Stimulated activated CD8-positive, alpha-beta memory T cell treated with anti-CD3 and anti-CD28 coated beads, Interleukin-15, amount 100 ng/mL, for 48 hours (primary cell): ENCODE measurements around the gene MYBPC1.
A peak's percentile ranks its signal among the peaks of the same experiment; 100 is the strongest.
"Not testable (repeated sequence)": the region's sequence is repeated elsewhere in the genome, so short reads cannot be mapped to it uniquely, and the experiment has no call there.

Source experiments
- DNase-seq, 2 donors: peaks; one replicate each; pipeline ENCODE4 v3.0.0-alpha.2; 2020; ENCODE audit warnings: low read depth in 2 of 2

Gene MYBPC1

DNA sequence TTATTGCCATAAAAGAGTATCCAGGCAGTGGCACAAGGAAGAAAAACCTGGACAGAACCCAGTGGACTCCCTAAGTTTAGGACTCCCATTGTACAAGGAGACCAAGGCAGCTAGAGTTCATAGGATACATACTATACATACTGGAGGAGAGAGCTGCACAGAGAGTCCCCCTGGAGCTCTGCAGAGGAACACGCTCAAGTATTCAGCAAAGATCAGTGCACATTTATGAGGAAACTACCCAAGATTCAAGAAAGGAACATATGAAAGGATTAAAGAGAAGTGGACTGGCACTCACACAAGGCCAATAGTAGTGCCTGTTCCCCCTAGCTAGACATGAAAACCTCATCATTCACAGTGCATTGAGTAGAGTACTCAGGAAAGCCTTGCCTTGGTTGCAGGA is 59.7 kb downstream of the MYBPC1 start:
- no peak for DNase-seq

DNA sequence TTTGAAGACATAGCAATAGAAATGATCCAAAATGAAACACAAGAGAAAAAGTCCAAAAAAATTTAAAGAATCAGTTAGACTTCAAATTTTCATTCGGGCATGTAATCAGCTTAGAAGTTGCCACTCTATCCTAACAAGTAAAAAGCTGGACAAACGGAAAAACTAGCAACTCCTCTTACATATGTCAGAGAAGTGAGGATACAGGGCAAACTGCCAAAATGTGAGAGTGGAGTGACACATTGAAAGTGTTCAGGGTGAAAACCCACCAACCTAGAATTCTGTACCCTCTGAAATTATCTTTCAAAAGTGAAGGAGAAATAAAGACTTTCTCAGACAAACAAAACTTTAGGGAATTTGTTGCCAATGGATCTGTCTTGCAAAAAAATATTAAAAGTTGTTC is 60.6 kb downstream of the MYBPC1 start:
- no peak for DNase-seq

DNA sequence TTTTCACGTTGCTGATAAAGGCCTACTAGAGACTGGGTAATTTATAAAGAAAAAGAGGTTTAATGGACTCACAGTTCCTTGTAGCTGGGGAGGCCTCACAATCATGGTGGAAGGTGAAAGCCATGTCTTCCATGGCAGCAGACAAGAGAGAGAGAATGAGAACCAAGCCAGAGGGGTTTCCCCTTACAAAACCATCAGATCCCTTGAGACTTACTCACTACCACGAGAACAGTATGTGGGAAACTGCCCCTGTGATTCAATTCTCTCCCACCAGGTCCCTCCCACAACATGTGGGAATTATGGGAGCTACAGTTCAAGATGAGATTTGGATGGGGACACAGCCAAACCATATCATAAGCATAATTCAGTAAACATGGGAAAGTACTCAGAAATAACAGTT is 65.9 kb downstream of the MYBPC1 start:
- not testable (repeated sequence) for DNase-seq

DNA sequence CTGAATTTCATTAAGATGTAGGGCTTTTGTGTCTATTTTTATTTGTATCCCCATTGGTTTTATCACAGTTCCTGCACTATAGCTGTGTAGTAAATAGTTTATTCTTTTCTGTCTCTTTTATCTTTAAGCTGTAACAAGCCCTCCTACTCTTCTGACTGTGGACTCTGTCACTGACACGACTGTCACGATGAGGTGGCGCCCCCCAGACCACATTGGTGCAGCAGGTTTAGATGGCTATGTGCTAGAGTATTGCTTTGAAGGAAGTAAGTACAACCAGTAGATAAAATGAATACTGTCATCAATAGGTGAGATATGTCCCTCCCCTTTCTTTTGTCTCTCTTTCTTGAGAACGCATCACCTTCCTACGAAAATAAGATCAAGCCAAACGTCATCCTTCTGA is 68.5 kb downstream of the MYBPC1 start:
- no peak for DNase-seq

DNA sequence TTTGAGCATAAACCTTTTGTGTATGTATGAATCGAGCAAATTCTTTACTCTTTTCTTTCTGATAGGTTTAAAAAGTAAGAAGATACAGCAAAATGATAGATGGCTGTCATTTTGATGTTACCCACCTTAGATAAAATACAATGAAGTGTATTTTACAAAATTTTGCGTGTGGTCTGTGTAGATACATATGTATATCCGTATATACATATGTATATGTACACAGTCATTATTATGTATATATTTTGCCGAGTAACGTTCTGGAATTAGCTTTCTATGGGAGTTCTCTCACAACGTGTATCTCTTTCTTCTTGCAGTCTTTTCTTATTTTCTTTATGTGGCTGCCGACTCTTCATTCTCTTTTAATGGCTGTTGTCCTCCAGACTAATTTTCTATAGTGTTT is 70.2 kb downstream of the MYBPC1 start:
- no peak for DNase-seq

DNA sequence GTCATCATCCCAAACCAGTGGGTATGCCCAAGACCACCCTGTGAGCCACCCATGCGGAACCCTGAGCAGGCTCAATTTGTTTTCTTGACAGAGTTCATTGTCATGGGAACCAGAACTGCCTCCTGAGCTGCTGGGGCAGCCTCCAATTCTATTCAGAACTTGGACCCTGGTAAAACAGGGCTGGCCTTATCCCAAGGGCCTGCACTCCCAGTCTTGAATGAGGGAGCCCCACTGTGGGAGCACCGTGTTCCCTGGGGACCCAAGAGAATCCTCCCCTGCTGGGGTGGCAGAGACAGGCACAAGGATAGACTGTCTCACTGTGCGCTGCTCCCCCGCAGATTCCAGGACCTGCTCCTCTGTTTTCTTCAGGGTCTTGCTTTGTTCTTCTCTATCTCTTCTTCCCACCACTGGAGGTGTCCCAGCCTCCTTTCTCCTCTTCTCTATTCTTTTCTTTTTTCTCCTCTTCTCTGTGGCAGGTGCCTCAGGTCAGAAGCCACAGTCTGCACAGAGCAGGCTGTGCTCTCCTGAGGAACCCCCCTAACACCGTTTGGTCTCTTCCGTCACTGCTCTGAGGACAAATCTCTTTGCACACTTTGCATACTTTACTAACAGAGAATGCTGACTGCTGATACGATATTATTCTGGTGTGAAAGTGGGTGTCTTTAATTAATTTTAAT is 71.4 kb downstream of the MYBPC1 start:
- no peak for DNase-seq

DNA sequence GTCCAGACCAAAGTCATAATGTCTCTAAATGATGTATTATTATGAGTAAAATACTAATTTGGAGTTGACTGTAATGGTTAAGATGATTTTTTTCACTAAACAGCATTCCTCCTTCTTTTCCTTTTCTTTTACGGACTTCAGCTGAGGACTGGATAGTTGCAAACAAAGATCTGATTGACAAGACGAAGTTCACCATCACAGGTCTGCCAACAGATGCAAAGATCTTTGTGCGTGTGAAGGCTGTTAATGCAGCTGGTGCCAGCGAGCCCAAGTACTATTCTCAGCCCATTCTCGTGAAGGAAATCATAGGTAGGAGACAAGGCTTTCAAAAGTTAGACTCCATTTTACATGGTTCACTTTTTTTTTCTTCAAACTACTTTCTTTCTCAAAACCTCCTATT is 72.8 kb downstream of the MYBPC1 start:
- DNase-seq = no peak

DNA sequence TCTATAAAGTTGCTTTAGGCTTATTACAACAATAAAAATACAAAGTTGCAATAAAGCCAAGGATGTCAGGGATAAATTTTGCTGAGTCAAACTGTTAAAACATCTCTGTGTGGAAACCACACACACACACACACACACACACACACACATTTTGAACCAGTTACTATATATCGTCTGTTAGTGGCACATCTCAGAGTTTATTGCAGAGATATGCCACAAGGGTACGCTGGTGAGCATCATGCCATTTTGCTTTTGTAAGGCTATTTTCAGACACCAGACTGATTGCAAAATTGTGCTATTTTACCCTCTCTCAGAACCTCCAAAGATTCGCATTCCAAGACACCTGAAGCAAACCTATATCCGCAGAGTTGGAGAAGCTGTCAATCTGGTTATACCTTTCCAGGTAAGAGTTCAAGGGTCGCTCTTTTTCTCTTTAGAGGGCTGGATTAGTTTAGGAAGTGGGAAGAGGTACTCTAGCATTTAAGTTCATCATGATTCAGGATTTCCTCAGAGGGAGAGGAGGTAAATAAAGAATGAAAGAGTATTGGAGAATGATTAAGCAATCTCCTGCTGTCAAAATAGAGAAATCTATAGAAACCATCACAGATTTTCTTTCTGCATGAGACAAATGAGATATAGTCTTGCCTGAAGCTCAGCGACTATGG is 75.4 kb downstream of the MYBPC1 start:
- no peak for DNase-seq

DNA sequence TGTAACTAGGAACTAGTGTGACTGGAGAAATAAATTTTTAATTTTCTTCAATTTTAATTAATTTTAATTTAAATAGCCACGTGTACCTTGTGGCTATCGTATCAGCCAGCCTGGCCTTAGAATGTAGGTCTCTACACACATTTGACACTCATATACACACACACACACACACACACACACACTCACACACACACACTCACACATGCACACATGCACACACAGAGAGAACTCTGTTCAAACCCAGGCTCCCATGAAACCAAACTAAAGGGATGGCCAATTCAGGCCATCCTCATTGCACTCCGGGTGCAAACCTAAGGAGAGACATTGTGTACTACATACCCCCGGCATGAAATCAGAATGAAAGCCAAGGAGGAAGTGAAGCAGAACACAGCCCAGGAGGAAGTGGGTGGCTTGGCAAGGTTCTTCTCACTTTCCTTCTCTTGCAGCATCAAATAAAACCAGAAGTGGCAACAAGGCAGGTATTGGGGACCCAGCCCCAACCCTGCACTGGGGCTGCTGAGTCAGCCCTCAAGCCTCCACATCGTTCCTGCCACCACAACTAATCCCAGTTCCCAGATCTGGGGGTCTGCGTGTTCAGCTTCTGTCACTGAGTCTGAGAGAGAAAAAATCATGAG is 76.5 kb downstream of the MYBPC1 start:
- DNase-seq = peak in 1 of 2 donors; percentile 3

DNA sequence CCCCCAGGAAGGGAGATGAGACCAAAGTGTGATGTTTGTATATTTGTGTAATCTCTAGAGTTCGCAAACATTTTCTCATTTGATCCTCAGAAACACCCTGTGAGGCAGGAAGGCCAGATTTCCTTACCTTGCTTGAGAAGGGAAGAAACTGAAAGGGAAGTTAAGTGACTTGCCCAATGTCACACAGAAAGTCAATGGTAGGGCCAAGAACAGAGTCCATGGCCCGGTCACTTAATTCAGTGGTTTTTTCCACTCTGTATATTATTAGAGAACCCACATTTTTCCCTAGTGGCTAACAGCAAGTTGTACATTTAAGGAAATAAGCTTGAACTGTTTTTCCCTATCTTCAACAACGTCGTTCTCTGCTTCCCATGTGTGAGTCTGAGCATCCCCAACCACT is 77.1 kb downstream of the MYBPC1 start:
- DNase-seq = no peak

DNA sequence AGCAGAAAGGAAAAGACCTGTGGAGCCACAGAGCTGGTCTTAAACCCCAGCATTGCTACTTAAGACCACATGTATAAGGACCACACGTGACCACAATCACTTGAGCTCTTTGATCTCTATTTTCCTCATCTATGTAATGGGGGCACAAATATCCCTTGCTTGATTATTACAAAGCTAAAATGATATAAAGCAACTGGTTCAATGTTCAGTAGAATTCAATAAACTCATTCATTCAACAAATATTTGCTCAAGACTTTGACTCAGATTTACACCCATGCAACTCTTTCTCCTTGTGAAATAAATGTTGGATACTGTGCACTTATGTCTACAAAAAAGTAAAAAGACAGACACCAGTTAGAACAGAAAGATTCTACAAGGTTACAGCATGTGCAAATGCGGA is 80.8 kb downstream of the MYBPC1 start:
- DNase-seq = no peak

DNA sequence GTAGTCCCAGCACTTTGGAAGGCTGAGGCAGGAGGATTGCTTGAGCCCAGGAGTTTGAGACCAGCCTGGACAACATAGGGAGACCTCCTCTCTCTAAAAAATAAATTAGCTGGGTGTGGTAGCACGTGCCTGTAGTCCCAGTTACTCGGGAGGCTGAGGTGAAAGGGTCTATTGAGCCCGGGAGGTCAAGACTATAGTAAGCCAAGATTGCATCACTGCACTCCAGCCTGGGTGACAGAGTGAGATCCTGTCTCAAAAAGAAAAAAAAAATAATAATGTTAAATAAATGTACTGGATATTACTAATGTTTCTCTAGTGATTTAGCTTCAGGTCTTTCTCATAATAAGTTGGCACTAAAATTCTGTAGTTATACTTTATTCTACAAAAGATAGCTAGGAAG is 81.7 kb downstream of the MYBPC1 start:
- not testable (repeated sequence) for DNase-seq

DNA sequence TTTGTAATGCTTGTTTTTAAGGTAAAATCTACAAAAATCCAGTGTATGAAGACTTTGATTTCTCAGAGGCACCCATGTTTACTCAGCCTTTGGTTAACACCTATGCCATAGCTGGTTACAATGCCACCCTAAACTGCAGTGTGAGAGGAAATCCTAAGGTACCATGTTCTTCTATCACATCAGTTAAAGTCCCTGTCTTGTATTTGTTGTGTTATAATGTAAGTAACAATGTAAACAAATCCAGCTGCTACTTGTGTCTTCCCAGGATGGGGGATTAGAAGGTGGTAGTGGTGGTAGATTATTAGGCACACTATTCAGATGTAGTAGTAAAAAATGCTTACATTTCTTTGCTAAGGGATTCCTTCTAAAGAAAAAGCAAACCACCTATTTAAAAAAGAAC is 83.3 kb downstream of the MYBPC1 start:
- DNase-seq = no peak

DNA sequence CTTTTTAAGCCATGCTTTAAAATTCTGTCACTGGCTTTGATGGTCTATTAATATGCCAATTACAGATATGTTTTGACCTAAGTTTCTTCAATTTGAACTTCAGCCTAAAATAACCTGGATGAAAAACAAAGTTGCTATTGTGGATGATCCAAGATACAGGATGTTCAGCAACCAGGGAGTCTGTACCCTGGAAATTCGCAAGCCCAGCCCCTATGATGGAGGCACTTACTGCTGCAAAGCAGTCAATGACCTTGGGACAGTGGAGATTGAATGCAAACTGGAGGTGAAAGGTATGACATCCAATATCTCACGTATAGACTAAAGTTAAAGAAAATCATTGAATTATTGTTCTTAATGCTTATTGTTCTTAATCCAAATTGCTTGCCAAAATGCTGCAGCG is 85.5 kb downstream of the MYBPC1 start:
- no peak for DNase-seq

DNA sequence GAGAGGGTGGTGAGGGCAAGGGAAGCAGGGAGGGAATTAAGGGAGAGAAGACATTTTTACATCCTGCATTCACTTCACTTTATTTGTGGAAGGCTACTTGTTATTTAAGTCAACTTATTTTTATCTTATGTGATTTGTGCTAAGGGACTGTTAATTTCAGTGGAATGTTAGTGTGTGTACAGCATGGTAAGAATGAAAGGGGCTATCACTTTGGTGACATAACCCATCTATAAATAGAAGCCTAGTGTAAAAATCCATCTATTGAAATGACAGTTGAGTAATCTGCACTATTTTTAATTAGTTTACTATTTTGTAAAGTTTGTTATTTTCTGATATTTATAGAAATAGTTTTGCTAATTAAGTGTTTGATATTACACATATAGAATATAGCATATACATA is 85.9 kb downstream of the MYBPC1 start:
- DNase-seq = no peak

DNA sequence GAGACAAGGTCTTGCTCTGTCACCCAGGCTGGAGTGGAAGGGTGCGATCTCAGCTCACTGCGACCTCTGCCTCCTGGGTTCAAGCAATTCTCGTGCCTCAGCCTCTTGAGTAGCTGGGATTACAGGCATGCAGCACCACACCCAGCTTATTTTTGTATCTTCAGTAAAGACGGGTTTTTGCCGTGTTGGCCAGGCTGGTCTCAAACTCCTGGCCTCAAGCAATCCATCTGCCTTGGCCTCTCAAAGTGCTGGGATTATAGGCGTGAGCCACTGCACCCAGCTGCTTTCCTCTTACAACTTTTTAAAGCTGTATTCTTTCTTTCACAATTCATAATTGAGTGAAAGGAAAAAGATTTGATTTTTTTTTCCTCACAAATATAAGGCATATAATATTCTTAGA is 86.9 kb downstream of the MYBPC1 start:
- DNase-seq = not testable (repeated sequence)

DNA sequence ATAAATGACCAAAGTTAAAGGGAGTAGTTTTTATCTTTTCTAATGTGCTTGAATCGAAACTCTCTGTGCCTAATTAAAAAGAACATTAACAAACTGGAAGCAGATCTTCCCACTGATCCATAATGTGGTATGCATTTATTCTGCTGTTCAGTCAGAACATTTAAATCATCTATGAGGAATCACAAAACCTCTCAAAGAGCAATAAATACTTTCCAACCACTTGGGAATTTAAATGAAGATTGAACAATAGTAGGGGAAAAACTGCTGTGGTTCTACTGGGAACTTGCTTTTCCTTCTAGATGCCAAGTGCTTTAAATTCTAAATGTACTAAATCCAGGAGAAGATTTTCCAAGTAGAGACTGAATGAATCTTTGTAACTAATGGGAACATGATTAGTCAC is 90.3 kb downstream of the MYBPC1 start:
- DNase-seq = no peak

DNA sequence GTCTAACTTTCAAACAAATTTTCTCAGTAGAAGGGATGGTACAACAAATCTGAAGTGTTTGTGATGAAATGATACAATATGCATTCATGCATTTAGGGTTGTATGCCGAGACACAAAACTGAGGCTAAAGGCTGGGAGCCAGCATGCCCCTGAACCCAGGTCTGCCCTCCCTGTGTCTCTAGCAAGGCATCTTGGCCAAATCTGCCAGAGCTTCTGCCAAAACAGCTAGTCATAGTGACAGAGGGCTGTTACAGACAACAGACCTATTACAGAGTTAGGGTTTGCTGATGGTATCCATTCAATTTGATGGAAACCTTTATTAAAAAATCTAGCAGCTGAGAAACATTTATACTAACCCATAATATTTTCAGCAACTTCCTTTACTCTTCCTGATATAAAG is 91.4 kb downstream of the MYBPC1 start:
- DNase-seq = no peak

DNA sequence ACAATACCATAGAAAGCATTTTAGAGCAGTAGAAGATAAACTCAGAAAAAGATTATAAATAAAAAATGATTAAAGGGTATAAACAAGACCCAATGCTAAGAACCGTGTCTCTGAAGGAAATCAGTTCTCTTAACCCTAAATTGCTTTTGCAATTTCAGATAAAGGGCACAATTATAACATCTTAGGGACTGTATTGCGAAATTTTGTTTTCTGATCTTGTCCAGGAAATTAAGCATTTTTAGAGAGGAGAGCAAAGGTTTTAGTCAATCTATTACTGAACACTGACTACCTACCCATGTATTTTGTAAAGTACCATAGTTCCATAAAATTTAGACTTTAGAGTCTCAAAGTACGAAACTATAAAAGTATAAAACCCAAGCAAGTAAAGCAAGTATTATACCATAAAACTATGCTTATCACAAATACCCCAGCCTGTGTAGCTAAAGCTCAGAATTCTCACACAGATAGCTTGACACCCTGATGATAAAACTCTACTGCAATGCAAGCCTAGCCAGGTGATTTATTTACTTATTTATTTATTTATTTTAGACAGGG is 95.8 kb downstream of the MYBPC1 start:
- no peak for DNase-seq

DNA sequence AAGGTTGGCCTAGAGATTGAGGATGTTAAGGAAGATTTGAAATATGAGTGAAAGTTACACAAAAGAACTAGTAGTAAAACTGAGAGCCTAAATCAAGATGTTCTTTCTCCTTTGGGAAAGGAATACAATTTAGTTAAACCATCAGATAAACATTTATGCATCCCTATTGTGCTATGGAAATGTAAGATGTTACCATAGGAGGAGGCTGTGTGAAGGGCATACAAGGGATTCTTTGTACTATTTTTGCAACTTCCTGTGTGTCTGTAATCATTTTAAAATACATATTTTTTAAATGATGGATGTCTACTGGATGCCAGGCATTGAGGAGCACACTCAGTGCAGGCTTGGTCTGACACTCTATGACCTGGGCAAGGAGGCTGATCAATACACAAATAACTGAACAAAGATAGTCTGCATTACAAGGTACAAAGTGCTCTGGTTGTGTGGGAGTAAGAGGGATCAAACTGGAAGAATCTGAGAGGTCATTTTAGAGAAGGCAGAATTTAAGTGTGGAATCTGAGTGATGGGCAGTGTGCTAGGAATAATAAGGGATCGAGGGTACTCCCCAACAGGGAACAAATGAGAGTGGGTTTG is 96.8 kb downstream of the MYBPC1 start:
- no peak for DNase-seq

DNA sequence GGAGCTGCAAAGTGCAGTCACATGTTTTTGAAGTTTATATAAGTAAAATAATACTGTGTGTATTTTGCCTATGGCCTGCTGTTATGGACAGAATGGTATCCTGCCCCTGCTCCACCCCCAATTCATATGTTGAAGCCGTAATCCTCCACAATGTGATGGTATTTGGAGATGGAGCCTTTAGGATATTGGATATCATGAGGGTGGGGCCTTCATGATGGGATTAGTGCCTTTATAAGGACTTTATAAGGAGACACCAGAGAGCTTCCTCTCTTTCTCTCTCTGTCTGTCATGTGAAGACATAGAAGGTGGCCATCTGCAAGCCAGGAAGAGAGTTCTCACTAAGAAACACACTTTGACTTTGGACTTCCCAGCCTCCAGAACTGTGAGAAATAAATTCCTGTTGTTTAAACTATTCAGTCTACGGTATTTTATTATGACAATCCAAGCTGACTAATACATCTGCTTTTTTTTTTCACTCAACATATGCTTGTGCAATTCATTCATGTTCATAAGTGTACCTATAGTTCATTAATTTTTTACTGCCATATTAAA is 99.6 kb downstream of the MYBPC1 start:
- no peak for DNase-seq

DNA sequence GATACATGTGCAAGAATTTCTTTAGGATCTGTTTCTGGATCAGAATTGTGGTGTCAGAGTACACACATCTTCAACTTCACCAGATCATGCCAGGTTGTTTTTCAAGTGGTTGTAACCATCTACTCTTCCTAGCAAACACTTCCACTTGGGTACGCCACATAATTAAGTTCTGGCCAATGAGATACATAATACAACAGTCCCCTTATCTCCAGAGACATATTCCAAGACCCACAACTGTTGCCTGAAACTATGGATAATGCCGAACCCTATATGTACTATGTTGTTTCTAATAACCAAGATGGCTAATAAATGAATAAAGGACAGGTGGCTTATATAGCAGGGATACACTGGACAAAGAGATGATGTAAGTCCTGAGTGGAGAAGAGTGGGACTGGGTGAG is 100.2 kb downstream of the MYBPC1 start:
- no peak for DNase-seq
